HEK293 (cell line): ENCODE results near the gene TANC1.

ENCODE experiments used
- HOXC10 ChIP-seq: sonication (generic); formaldehyde crosslinking; IDR thresholded peaks from 2 replicates; pipeline ENCODE4 v1.8.1; 2023; ENCODE audit warnings: mild to moderate bottlenecking, missing genetic modification reagents
- SCRT2 ChIP-seq: fragments of 450-650 bp; formaldehyde crosslinking; IDR thresholded peaks from 2 replicates; pipeline ENCODE4 v1.5.1; 2016; ENCODE audit warnings: missing biosample characterization, missing genetic modification characterization
- ZNF121 ChIP-seq: fragments of 450-650 bp; formaldehyde crosslinking; IDR thresholded peaks from 2 replicates; pipeline ENCODE4 v1.5.1; 2016; ENCODE audit warnings: missing biosample characterization, missing genetic modification characterization
- ZNF24 ChIP-seq: fragments of 450-650 bp; formaldehyde crosslinking; IDR thresholded peaks from 2 replicates; pipeline ENCODE4 v1.5.1; 2016; ENCODE audit warnings: missing biosample characterization, missing genetic modification characterization
- ZNF37A ChIP-seq: fragments of 450-650 bp; IDR thresholded peaks from 2 replicates; pipeline ENCODE4 v1.5.1; 2018; ENCODE audit warnings: missing biosample characterization, missing genetic modification characterization
- ZNF558 ChIP-seq: fragments of 450-650 bp; formaldehyde crosslinking; IDR thresholded peaks from 2 replicates; pipeline ENCODE4 v1.5.1; 2016; ENCODE audit warnings: missing biosample characterization, missing genetic modification characterization
- ZNF830 ChIP-seq: fragments of 450-650 bp; IDR thresholded peaks from 2 replicates; pipeline ENCODE4 v1.5.0; 2018; ENCODE audit warnings: missing biosample characterization, missing genetic modification characterization, low read depth, mild to moderate bottlenecking, moderate library complexity
- TF ChIP-seq, protein P1 (sequence below): fragments of 450-650 bp; formaldehyde crosslinking; IDR thresholded peaks from 2 replicates; pipeline ENCODE4 v1.5.1; 2016; ENCODE audit warnings: missing biosample characterization, missing genetic modification characterization
- TF ChIP-seq, protein P2 (sequence below): fragments of 450-650 bp; formaldehyde crosslinking; IDR thresholded peaks from 2 replicates; pipeline ENCODE4 v1.5.1; 2016; ENCODE audit warnings: missing biosample characterization, missing genetic modification characterization
- TF ChIP-seq, protein P3 (sequence below): sonication (generic); formaldehyde crosslinking; IDR thresholded peaks from 2 replicates; pipeline ENCODE4 v1.8.1; 2022; ENCODE audit warnings: mild to moderate bottlenecking, moderate library complexity, missing genetic modification reagents

DNA sequence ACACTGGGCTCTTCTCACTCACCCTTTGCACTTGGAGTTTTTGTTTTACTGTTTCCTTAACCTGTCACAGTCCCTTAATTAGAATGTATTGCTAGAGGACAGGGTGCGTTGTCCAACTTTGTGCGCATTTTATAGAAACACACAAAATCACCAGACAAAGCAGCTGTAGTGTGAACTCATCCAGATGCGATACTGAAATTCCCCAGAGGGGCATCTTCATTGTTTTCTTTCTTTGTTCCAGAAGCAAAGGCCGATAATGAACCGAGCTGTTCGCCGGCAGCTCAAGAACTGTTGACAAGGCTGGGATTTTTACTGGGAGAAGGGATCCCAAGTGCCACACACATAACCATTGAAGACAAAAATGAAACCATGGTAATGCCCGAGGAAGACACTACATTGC is 180.5 kb downstream of the TANC1 start:
- TF ChIP-seq, protein P1, sequence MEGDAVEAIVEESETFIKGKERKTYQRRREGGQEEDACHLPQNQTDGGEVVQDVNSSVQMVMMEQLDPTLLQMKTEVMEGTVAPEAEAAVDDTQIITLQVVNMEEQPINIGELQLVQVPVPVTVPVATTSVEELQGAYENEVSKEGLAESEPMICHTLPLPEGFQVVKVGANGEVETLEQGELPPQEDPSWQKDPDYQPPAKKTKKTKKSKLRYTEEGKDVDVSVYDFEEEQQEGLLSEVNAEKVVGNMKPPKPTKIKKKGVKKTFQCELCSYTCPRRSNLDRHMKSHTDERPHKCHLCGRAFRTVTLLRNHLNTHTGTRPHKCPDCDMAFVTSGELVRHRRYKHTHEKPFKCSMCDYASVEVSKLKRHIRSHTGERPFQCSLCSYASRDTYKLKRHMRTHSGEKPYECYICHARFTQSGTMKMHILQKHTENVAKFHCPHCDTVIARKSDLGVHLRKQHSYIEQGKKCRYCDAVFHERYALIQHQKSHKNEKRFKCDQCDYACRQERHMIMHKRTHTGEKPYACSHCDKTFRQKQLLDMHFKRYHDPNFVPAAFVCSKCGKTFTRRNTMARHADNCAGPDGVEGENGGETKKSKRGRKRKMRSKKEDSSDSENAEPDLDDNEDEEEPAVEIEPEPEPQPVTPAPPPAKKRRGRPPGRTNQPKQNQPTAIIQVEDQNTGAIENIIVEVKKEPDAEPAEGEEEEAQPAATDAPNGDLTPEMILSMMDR (tag by site-specific recombination) = no peak
- TF ChIP-seq ZNF121 (tag by site-specific recombination) (no peak), ZNF37A (no peak), ZNF830 (tag by site-specific recombination) (no peak), SCRT2 (no peak), HOXC10 (CRISPR knock-in tag) (no peak), ZNF558 (tag by site-specific recombination) (no peak), ZNF24 (tag by site-specific recombination) (no peak)
- TF ChIP-seq, protein P2, sequence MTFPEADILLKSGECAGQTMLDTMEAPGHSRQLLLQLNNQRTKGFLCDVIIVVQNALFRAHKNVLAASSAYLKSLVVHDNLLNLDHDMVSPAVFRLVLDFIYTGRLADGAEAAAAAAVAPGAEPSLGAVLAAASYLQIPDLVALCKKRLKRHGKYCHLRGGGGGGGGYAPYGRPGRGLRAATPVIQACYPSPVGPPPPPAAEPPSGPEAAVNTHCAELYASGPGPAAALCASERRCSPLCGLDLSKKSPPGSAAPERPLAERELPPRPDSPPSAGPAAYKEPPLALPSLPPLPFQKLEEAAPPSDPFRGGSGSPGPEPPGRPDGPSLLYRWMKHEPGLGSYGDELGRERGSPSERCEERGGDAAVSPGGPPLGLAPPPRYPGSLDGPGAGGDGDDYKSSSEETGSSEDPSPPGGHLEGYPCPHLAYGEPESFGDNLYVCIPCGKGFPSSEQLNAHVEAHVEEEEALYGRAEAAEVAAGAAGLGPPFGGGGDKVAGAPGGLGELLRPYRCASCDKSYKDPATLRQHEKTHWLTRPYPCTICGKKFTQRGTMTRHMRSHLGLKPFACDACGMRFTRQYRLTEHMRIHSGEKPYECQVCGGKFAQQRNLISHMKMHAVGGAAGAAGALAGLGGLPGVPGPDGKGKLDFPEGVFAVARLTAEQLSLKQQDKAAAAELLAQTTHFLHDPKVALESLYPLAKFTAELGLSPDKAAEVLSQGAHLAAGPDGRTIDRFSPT (tag by site-specific recombination) = no peak
- TF ChIP-seq, protein P3, sequence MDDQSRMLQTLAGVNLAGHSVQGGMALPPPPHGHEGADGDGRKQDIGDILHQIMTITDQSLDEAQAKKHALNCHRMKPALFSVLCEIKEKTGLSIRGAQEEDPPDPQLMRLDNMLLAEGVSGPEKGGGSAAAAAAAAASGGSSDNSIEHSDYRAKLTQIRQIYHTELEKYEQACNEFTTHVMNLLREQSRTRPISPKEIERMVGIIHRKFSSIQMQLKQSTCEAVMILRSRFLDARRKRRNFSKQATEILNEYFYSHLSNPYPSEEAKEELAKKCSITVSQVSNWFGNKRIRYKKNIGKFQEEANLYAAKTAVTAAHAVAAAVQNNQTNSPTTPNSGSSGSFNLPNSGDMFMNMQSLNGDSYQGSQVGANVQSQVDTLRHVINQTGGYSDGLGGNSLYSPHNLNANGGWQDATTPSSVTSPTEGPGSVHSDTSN (CRISPR knock-in tag) = no peak
